ENCODE data around the gene ARHGAP27.
A peak's percentile ranks its signal among the peaks of the same experiment; 100 is the strongest.

Gene ARHGAP27

DNA sequence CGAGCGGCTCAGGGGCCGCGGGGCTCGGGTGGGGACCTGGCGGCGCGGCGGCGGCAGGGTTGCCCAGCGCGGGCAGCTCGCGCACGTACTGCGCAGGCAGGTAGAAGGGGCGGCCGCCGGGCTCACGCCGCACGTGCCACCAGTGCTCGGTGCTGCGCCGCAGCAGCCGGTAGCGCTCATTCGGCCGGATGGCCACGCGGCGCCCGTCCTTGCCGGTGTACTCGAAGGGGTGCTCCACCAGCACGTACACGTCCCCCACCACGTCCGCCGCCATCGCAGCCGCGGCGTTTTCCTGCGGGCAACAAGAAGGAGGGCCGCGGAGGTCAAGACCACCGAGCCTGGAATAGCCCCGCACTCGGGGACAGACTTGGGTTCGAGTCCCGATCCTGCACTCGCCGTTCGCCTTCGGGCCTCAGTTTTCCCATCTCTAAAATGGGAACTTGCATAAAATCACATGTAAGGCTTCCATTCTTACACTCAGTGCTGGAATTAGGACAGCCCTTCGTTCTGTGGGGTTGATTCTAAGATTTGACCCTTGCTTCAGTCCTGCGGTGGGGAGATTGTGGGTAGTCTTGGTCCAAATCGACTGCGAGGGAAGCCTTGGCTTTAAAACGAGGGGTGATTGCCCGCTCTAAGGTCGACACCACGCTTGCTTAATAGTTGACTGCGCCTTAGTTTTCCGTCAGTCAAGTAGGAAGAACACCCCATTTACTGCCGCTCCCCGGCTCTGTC is 2.5 kb downstream of the ARHGAP27 start:
- DNase-seq (ENCODE audit: low spot score), result no peak

DNA sequence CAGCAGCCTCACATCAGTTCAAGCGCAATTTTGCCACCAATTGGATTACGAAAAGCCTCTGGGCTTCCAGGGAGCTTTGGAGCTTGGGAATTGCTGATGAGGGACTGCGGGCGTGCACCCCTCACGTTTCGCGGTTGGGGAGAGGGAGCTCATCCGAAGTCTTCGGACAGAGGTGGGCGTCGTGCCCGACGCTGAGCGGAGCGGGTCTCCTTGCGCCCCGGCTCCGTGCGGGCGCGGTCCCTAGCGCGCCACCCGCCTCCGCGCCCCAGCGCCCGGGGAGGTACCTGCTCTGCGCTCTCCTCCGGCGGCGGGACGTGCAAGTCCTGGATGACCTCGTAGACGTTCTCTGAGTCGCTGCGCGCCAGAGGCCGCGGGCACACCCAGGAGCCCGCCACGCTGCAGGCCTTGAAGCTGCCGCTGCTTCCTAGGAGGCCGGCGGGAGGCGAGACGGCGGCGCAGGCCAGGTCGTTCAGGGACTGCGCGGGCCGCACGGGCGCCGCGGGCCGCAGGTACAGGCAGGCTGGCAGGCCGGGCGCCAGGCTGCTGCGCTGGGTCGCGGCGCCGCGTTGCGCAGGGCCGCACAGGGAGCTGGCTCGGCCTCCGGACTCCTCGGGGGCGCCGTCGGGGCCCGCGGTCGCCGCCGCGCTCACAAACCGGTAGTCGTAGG is 3.2 kb downstream of the ARHGAP27 start:
- no peak for DNase-seq (ENCODE audit: low spot score)

DNA sequence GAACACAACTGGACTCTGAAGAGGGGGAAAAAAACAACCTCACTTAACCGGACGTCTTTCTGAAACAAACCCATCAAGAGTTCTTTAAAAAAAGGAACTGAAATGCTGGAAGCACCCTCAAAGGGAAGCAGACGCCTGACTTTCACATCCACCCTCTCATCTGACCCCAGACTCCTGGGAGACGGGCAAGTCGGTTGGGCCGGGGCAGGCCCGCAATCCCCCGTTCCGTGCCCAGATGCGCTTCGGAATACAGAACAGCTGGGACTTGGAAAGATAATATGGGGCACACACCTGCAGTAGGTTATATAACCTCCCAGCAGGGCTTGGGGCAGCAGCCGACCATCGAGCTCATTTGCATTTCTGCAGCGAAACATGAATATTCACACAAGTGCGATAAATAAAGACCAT is 3.7 kb downstream of the ARHGAP27 start:
- DNase-seq (ENCODE audit: low spot score), result no peak

DNA sequence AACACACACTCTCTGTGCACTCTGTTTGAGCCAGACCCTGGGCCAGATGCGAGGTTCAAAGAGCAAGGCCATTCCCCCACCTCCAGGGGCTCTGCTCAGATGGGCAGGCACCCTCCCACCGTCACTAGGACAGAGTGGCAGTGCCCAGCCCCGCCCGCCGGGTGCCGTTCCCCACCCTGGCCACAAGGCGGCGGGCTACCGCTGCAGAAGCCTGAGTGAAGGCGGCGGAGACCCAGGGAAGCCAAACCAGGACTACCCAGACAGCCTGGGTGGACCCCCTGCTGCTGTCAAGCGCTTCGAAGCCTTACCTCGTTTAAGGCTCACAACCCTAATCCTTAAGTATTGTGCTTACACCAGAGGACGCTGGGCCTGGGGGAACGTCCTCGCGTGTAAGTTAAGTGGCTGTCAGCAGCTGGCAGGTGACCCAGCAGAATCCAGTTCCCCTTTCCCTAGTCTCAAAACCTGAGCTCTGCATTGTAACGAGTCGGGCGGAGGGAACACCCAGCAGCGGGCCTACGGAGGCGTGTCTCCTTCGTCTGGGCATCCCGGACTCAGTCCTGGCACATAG is 4.5 kb downstream of the ARHGAP27 start:
- peak; percentile 74 for DNase-seq (ENCODE audit: low spot score)

DNA sequence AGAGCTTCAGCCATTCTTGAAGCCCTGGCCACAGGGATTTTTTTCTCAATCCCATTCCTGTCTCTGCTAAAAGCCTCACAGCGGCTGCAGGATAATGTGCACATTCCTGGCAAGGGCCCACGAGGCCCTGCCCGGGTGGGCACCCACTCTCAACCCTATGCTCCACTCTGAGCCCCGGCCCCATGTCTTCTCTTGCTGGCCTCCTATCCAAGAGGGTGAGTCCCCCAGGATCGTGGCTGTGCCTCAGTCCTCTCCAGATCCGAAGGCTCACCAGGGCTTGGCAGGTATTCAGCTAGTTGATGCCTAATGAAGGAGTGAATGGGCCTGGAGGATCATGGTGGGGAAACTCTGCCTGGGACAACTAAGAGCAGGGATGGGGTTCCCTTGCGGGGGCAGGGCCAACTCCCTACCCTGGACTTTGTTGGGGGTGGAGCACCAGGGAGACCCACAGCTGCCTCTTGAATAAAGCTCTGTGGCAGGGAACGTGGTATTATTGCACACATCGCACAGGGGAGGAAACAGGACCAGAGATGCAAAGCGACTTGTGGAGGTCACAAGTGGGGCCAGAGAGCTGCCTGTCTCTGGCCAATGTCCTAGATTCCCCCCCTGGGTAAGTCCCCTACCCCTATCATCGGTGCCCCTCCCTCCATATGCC is 5.4 kb downstream of the ARHGAP27 start:
- DNase-seq (ENCODE audit: low spot score), result no peak

GRCh38 chr17:45426561-45426960 is 6.1 kb downstream of the ARHGAP27 start:
- DNase-seq (ENCODE audit: low spot score), result no peak

DNA sequence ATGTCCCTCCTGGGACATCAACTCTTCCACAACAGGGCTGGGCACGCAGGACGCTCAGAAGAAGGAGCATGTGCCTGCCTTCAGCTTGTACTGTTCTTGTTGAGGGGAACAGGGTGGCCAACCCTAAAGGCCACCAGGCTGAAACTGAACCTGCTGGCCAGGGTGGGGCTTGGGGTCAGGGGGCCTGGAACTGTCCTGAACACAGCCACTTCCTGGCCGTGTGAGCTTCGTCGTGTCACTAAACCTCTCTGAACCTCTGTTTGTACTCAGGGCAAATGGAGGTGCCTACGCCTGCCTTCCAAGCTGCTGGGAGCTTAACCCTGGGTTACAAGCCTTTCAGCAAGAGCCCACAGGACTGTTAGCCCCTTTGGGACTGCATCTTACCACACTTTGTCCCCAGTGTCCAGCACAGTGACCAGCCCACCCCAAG is 6.7 kb downstream of the ARHGAP27 start:
- DNase-seq (ENCODE audit: low spot score), result no peak

- no peak for DNase-seq (ENCODE audit: low spot score)
These were observed 7.3 kb downstream of the ARHGAP27 start for GRCh38 chr17:45425125-45425983.

DNA sequence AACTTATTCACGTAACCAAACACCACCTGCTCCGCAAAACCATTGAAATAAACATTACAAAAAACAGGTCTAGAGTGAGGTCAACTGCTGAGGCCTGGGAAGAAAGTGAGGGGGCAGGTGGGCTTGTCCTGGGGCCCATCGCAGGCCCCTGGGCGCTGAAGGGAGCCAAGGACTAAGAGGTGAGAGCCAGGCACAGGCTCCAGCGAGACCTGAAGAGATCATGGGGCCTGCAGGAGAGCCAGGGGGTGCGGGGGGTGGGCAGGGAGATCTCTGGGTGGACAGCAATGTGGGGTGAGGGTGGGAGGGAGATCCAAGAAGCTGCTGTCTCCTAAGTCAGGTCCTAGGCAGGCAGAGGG is 7.9 kb downstream of the ARHGAP27 start:
- no peak for DNase-seq (ENCODE audit: low spot score)

- DNase-seq (ENCODE audit: low spot score), result no peak
These were observed 8.7 kb downstream of the ARHGAP27 start for GRCh38 chr17:45423975-45424335.

- DNase-seq (ENCODE audit: low spot score), result no peak
These were observed 9.2 kb downstream of the ARHGAP27 start for GRCh38 chr17:45423304-45423974.

DNA sequence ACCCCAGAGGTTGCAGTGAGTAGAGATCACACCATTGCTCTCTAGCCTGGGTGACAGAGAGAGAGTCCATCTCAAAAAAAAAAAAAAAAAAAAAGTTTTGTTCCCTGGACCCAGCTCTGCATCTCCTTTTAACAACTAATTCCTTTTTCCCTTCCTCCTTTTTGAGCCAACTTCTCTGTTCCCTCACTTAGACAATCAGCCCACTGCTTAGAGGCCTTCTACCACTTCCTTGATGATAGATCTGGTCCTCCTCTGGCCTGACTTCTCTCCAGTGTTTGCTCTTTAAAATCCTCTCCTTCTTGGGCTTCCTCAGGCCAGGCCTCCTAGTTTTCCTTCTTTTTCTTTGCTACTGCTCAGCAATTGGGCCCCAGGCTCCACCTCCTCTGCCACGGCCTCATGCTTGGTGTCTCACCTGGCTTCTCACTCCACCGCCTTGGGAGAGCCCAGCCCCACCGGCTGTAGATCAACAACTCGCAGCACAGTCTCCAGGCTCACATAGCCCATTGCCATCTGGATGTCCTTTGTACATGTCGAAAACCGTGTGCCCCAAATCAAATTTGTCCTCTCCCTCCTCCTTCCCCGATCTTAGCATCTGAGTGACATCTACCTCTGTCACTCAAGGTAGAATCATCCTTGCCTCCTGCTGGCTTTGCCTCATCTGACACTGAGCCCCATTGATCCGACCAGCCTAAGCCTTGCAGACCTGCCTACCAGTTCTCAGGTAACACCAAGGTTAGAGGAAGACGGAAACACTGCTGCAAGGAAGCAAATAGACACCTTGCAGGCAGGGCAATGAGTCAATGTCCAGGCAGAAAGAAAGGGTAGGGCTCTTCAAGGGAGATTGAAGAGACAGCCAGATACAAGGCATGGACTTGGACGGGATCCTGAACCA is 17.4 kb downstream of the ARHGAP27 start:
- no peak for DNase-seq (ENCODE audit: low spot score)

GRCh38 chr17:45413498-45413923 is 19.2 kb downstream of the ARHGAP27 start:
- no peak for DNase-seq (ENCODE audit: low spot score)

DNA sequence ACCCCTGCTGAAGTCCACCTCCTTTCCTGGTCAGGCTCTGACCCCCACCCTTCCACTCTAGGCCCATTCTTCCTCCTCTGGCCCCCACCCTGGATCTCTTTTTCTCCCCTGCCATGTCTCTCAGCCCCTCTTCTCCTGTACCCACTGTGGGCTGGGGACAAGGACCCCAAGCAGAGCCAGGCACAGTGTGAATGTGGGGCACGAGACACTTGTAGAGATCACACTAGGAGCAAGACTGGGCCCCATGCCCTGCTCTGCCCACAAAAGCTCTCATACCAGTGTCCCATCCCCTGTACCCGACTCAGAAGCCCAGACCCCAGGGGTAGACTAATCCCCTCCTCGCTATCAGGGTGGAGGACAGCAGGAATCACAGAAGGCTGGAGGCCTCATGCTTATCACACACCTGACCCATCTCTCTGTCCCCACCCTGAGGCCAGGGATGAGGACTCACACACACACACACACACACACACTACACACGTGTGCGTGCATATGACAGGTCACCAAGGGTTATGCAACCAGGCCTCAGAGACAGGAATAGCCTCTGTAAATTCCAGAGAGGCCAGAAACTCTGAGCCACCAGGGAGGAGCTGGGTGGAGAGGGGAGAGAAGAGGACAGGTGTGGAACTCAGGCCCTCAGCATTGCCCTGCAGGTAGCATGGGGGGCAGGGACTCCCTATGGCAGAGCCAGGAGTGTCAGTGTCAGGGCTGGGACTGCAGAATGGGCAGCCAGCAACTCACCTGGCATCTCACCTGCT is 21.1 kb downstream of the ARHGAP27 start:
- DNase-seq (ENCODE audit: low spot score), result no peak

DNA sequence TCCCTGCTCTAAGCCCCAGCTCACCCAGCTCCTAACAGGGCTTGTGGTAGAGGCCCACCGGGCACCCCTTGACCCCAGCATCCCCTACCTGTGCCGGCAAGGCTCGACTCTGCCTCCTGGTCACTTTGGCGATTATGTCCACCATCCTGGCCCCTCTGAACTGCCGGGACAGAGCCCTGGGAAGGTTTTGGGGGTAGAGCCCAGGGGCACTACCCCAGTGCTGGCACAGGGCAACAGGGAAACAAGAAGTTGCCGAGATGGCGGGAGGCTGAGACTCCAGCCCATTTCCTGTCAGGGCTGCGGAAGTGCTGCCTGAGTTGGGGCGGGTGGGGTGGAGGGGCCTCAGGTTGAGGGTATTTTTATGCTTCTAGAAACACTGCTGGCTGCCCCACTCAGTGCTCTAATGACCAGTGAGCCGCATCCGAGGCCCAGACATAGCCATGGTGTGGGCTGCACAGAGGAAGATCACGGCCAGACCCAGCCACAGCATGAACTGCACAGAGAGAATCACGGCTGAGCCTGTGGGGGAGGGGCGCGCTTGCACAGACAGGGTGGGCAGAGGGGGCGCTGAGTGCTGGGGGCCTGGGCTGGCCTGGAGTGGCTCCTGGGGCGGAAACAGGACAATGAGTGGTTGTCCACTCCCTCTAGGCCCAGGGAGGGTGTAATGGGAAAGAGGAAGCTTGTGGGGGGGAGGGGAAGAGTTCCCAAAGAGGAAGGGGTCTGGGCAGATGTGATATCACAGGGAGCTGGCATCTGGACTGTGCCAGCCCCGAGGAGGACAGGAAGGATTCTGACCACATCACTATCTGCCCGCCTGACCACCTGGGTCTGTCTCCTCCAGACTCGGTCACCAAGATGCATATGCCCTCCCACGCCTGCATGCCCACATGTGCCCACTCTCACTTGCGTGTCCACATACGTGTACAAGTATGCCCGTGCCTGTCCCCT is 22.3 kb downstream of the ARHGAP27 start:
- DNase-seq (ENCODE audit: low spot score), result peak; percentile 38

- DNase-seq (ENCODE audit: low spot score), result no peak
These were observed 23.0 kb downstream of the ARHGAP27 start for GRCh38 chr17:45409659-45410076.

DNA sequence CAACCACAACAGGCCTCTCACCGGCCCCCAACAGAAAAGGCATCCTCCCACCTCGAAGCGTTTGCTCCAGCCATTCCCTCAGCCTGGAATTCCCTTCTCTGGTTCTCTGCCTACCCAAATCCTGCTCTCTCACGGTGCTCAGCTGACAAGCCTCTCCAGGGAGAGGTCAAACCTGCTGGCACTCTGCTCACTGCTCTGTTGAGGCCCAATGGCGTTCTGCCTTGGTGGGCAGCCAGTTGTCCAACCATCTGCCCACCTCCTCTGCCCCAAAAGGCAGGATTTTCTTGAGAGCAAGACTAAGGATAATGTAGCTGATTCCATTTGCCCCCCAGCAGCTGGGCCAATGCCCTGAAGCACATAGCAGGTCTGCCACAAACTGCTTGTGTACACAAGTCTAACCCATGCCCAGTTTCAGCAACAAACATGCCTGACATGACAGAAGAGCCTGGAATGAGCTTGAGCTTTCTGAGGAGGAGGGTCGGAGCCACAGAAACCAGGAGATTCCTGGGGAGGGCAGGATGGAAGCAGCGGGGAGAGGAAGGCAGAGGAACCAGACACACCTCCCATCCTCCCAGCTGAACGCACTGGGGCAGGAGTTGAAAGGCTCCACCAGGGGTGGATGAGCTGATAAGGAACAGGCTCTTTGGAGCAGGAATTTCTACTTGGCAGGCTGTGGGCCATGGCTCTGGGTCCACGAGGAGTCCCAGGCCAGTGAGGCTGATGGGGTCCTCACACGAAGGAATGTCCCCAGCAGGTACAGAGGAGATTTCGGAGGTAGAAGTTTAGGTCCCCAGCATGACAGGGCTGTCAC is 23.9 kb downstream of the ARHGAP27 start:
- DNase-seq (ENCODE audit: low spot score), result no peak

GRCh38 chr17:45406107-45406506 is 26.6 kb downstream of the ARHGAP27 start:
- DNase-seq (ENCODE audit: low spot score), result no peak

Data from kidney capillary endothelial cell (primary cell).